CD4-positive, alpha-beta T cell treated with Interleukin-2 at 100 ng/mL for 4 hours (primary cell): ENCODE measurements around the gene LHX3.
A peak's percentile ranks its signal among the peaks of the same experiment; 100 is the strongest.

ENCODE experiments used
- DNase-seq: peaks from one replicate; pipeline ENCODE4 v3.0.0-alpha.2; 2020; ENCODE audit warnings: low spot score

The LHX3 gene

DNA sequence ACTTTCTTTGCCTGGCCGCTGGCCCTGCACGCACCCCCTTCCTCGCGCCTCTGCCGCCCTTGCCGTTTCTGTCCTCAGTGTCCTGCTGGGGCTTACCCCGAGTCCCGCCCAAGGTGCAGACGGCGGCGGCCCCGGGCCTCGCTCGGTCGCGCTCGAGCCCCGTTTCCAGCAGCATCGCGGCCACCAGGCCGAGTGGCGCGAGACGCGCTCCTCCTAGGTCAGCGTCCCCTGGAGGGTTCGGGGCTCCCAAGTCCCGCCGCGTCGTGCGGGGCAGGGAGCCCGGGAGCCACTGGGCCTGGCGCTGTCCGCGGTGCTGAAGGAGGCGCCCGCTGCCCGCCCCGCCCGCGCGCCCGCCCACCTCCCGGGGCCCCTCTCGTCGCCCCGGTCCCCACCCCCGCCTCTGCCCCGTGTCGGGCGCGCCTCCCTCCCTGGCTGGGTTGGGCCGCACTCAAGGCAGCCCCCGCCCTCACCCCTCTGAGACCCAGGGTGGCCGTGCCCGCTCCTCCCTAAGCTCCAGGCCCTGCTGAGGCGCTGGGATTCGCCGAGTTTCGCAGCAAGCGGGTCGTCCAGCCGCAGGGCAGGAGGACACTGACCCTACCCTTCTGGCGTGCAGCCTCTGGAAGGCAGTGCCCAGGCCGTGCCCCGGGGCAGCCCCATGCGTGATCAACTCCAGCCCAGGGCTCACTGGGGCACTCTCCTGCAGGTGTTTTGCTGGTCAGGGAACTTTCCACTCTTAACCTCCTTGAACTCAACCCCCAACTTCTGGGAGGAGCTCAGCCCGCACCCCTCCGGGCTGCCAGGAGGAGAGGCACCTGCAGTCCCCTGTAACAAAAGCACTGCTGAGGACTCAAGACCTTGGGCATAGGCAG lies at the start of gene LHX3:
Gene LHX3, minus strand, starts transcription at position 291 of the 869 bp plus-strand sequence. Its CDS starts 116 bp downstream, at position 175.
- no peak for DNase-seq

DNA sequence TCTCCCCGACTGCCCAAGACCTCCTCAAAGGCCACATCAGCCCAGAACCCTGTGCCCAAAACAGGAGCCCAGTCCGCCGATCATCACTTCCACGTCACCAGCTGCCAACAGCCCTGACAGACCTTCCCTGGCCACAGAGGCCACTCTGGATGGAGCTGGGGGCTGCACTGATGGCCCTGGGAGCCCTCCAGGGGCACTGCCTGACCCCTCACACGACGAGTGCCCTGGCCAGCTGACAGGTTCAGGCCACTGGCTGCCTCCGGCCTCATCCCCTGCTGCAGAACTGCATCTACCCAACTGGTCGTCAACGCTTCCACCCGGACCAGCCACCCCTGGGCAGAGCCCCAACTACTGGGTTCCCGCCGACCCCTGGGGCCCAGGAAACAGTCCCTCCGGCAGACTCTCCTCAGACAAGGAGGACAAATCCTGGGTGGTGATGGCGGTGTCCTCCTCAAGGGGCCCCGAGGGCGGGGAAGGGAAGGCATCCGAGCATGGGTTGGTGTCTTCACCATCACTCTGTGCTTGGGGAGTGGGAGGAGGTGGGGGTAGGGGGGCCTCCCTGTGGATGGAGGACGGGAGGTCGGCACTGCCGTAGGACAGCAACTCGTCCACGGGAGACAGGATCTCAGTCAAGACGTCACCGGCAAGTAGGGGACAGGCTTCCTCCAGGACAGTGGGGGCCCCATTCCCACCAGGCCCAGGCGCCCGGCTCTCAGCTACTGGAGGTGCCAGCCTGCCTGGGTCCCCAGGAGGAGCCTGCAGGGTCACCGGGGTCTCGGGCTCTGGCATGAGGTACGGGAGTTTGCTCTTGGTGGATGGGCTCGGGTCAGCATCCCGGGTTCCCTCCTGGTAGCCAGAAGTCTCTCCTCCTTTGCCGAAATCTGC lies 48.6 kb upstream of the LHX3 start:
- no peak for DNase-seq

DNA sequence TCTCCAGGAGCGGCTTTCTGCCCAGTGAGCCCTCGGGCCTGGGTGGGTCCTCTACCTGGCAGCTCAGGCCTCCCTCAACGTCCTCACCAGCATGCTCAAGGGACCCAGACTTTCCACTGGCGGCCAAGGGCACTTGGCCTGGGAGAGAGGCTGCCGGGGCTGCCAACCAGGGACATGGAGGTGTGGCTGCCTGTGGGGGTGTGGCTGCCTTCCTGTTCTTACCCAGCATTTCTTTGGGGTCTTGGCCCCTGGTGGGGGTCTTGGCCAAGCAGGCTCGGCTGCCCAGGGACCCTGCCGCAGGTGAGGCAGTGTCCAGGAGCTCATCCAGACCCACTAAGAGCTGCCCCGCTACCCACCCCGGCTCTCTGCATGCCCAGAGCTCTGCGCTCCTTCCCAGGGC lies 47.9 kb upstream of the LHX3 start:
- DNase-seq, result no peak

DNA sequence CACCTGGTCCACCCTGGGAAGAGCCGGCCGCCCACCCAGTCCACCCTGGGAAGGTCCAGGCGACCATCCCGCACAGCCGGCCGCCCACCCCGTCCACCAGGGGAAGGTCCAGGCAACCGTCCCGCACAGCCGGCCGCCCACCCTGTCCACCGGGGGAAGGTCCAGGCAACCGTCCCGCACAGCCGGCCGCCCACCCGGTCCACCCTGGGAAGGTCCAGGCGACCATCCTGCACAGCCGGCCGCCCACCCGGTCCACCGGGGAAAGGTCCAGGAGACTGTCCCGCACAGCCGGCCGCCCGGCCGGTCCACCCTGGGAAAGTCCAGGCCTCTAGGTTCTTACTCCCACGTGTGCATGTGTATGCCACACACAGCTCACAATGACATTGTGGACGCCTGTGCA lies 47.4 kb upstream of the LHX3 start:
- no peak for DNase-seq

DNA sequence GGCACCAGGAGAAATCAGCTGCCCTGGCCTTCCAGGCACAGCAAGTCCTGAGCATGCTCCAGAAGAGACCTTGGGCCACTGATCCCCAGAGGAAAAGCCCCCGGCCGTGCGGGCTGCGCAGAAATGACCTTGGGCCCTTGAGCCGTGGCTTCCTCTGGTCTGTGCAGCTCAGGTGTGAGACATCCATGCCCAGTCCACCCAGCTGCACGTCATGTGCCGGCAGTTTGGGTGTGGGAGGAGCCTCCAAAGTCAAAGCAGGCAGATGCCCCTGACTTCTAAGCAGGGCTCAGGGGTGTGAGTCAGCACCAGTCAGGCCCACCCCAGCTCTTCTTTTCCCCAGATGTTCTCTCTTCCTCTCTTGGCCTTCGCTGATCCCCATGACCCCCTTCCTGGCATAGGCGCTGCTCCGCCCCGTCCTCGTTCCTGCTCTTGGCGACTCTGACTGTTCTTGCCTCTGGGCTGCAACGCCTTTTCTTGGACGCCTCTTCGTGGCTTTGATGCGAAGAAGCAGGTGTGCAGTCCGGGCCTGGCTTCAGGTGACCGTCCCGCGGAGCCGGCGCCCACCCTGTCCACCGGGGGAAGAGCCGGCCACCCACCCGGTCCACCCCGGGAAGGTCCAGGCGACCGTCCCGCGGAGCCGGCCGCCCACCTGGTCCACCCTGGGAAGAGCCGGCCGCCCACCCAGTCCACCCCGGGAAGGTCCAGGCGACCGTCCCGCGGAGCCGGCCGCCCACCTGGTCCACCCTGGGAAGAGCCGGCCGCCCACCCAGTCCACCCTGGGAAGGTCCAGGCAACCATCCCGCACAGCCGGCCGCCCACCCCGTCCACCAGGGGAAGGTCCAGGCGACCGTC lies 46.6 kb upstream of the LHX3 start:
- DNase-seq, result no peak

DNA sequence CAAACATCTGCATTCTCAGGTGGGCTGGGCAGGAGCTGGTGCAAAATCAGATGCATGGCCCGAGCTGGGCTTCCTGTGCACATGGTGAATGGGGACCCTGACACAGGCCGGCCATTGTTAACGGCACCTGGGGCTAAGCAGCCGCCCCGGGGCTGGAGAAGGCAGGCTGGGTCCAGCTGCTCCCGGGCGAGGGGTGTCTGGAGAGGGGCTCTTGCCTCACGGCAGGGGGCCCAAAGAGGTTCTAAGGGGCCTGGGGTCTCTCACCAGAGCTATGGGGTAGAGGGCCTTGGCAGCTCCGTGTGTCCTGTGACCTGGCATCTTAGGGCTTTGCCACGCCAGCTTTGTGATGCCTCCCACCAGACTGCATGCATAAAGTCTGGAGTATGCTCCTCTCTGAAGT lies 45.7 kb upstream of the LHX3 start:
- DNase-seq, result no peak

DNA sequence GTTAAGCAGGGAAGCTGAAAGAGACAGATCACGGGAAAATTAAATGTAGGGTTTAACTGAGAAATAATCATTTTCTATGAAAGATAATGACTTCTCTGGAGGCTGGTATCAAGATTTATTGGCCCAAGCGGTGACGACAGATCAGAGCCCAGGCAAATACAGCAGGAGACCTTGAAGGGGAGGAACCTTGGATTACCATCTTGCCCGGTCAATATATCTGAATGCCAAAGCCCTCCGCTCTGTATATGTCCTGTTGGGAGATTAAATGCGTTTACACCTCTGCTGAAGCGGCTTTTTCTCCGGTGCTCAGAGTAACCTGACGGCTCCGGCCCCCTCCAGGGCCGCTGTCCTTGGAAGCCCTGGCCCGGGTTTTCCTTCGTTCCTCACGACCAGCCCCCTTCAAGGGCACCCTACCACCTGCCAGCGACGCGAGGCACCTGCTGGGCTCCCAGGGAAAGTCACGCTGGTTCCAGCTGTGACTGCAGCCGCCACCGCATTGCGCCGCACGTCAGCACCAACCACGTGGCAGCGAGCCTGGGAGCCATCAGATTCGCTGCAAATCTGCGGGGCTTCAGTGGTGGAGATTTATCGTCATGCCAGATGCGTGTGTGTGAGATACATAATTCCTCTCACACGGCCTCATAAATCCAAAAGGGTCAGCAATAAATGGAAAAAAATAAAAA lies 45.1 kb upstream of the LHX3 start:
- DNase-seq, result no peak

DNA sequence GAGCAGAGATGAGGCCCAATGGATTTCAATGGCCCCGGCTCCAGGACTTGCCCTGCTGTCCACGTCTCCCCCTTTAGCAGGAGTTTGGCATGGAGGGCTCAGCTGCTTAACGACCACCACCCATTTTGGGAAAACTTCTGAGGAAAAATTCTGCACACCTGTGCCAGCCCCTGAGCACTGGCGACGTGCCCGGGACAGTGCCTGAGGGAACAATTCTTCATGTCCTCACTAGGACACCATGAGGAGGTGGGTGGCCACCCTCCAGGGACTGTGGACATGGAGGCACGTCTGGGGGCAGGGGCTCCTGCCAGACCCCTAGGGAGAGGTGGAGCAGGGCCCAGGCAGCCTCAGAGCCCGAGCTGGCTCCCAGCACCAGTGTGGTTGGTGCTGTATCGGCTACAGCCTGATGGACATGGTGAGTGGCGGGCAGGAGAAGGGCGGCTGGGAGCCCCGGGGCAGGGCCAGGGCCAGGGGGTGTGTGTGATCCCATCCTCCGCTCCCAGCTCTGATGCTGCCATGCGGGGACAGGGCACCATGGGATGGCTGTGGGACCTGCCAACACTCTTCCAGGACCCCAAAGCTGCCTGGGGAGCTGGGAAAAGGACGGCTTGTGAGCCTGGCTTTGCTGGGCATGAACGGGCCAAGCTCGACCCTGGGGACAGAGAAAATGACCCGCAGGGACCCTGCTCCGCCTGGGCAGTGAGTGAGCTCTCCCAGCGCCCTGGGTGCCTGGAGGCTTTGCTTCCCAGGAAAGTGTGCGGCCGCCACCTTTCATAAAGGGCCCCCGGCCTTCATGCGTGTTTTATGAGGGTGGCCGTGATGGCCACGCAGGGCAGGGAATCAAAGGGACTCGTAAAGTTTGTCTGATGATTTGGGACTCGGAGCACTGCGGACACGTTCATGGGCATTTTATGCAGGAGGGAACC lies 44.3 kb upstream of the LHX3 start:
- no peak for DNase-seq

DNA sequence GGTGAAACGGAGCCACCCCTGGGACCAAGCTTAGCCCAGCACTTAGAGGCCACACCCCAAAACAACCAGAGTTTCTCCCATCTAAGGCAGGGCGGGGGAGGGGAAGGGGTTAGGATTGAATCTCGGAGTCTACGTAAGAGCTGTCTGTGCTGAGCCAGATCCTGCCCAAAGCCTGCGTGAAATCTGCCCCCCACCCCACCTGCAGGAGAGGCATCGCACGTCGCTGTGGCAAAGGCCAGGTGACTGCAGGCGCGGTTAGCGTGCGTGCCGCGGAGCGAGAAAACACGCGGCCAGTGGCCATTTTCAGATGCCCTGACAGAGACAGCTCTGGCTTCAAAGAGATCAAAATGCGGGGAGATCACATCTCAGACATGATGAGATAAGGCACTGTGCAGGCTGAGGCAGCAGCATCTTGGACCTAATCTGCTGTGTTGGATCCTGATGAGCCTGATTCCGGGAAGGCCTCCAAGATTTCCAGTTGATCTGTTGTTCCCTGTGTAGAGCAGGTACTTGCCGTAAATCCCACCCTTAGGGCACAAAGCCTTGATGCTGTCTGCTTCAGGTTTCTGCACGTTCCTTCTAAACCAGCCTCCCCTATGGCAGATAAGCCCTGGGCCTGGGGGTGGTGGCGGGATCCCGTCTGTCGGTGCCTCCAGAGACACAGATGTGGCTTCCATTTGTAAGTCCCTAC lies 43.2 kb upstream of the LHX3 start:
- DNase-seq, result no peak

DNA sequence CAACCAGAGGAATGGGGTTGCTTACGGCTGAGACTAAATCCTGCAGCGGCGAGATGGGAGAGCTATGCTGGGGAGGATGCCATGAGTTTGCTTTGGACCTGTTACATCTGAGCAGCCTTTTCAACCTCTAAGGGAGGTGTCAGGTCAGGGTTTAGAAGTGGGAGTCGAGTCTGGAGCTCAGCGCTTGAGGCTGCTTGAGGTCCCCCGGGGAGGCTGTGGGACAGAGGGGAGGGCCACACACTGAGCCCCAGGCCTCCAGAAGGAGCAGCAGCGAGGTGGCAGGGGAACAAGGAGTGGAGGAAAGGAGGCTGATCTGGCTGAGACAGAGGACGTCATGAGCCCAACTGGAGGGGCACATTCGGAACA lies 42.6 kb upstream of the LHX3 start:
- DNase-seq, result no peak

DNA sequence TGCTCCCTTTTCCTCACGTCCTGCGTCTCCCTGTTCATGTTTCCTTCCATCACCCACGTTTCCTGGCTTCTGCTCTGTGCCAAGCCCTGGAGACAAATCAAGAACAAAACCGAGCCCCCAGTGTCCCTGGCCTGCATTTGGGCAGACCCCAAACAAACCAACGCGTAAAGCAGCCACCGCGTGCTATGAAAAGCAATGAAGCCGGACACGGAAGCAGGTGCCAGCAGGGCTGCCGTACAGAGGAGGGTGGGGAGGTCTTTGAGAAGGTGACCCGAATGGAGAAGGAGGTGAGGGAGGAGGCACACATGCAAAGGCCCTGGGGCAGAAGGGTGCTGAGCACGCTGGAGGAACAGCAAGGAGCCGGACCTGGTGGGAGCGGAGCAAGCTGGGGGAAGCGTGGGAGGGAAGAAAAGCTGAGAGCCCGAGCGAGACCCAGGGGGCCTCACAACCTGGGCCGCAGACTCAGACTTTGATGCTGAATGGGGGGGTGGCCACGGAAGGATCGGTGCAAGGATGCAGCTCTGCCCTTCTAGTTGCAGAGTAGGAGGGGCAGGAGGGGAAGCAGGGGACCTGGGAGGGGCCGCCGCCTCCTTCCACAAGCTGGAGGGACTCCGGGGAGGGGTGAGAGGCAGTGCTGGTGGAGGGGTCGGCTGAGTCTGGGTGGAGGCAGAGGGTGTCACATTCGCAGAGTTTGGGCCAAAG lies 42.1 kb upstream of the LHX3 start:
- no peak for DNase-seq

DNA sequence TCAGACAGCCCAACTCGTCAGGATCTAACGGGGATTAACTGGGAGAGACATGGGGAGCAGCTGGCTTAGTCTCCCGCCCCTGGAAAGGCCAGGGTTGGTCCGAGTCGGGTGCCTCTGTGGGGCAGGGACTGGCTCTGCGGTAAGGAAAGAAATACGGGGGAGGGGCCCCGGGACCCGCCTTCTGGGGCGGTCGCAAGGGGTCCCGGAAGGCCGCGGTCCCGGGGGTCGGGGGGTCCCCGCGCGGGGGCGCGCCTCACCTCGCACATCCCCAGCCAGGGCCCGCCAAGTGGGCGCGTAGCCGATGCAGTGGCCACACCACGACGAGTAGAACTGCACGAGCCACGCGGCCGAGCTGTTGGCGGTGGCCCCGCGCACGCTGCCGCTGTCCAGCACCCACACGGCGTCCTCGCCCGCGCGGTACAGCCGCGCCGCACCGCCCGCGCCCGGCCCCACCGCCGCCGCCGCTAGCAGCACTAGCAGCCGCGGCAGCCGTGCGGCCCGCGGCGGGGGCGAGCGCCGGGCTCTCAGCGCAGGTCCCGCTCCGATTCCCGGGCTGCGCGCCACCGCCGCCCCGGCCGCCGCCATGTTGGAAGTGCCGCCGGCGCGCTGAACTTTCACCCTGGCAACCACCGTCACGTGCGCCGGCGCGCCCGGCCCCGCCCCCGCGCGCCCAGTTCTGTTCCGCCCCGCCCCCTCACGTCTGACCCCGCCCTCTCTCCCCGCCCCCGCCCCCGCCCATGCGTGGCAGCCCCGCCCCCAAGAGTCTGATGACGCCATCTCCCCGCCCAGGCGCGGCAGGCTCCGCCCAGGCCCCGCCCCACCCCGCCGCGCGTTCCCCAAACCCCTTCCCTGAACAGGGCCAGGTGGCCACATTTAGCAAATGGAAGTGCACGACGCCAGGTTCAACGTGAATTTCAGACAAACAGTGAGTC lies 40.6 kb upstream of the LHX3 start, which contains the start of gene QSOX2:
Gene QSOX2, minus strand, starts transcription at position 594 of the 932 bp plus-strand sequence. Its CDS starts 9 bp downstream, at position 585.
- peak; percentile 80 for DNase-seq

DNA sequence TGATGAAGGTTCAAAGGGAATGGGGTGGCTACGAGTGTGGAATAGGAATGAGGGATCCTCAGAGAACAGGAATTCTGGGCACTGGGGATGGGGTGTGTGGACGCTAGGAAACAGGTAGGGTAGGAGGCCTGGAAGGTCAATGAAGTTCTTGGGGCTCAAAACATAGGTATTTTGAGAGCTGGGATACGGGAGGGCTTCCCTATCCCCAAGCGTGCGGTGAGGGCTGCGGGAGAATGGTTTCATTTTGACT lies 40.0 kb upstream of the LHX3 start:
- DNase-seq, result no peak

DNA sequence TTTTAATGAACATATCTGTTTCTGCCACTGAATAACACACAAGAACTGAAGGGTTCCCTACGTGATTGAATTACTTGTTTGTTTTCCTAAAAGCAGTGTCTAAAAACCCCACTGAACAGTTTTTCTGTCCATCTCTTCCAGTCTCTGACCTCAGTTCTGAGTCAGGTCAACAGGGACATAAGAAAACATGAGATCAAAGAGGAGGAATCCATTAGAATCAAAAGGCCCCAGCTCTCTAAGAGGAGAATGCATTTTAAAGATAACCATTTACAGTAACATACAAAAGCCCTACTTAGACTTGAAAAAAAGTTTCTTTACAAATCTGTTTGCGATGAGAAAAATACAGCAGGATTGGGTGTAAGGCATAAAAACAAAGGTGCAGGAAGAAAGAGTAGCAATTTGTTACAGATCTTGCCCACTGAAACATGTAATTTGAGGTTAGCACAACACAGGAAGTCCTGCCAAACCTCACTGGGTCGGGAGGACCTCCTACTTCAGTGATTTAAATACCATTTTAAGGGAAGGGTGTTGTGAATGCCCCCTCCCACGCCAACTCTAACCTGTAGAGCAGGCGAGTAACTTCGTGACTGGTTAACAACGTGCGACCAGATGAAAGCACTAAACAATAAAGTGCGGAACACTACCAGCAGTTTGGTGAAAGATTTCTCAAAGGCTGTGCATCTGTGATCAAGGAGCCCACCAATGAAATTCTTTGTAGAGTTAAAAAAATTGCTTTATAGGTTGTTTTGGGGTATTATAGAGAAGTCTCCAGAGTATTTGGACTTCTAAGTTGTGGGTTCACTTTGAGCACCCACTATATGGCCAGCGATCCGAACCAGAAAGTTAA lies 39.4 kb upstream of the LHX3 start:
- peak; percentile 29 for DNase-seq

DNA sequence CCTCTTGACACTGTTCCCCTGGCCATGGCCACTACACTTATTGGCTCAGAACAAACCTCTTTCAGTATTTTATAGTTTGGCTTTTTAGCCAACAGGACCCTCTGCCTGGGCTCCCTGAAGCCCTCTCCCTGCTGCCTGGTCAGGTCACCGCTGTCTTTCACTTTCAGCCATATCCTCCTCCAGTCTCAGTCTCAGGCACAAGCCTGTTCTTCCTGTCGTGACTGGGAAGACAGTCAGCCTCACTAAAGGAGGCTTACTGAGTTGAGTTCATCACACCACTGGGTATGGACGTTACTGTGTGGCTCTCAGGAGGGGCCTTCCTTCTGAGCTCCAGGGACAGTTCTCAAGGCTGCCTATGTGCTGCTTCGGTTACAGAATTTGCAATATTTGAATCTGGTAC lies 38.7 kb upstream of the LHX3 start:
- DNase-seq, result no peak

DNA sequence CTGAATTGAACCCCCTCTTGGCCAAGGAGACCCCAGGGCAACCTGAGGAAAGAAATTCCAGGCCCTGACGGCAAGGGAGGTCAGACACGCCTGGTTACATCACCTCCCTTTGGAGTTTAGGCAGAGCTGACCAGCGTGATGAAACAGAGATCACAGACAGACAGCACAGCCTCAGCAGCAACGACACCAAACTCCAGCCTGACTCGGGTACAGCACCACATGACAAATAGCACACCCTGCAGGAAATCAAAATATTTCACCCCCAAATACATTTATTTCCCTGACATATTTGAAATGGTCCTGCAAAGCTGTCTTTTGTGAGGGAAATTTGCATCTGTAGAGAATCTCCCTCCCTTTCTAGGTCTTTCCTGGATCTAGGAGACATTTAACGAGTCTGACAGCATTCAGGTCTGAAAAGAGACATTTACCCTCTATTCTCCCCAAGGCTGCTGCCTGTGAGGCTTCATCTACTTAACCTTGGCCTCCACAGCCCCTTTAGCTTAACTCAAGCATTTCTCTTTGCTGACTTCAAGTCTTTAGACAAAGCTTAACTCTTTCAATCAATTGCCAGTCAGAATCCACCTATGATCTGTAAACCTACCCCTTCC lies 38.1 kb upstream of the LHX3 start:
- DNase-seq, result no peak

DNA sequence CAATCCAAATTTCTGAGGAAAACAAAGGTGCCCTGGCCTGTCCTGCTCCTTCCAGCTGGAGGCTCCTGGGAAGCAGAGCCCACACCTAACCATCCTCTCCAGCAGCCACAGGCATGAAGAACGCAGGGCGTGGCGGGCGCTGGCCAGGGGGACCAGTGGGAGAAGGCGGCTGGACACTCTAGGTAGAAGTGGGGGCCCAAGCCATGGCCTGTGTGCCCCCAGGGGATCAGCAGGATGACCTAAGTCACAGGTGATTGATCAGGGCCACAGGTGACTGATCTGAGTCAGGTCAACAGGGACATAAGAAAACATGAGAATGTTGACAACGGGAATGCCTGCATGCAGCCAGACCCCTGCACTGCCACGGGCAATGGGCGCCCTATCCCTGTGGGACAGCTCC lies 37.3 kb upstream of the LHX3 start:
- no peak for DNase-seq
